HT-29 (cell line): Measurements from ENCODE around the gene NRTN. TPM values are rescaled to one million over a fixed set of nuclear protein-coding genes. Genes with fewer than 3 reads are reported as not detected.
A peak's percentile ranks its signal among the peaks of the same experiment; 100 is the strongest.

Experiments
- DNase-seq: peaks from one replicate; pipeline ENCODE4 v3.0.0-alpha.2; 2015; ENCODE audit warnings: low spot score
- total RNA-seq: library from RNA; depleted of rRNA; stranded (reverse); fragments of >200 nt; shearing (Covaris generic); gene quantifications from 2 replicates; pipeline ENCODE4 v1.2.3, GENCODE V29; 2014

NRTN gene
- total RNA-seq, 1 experiment from 2014 or later: not detected

DNA sequence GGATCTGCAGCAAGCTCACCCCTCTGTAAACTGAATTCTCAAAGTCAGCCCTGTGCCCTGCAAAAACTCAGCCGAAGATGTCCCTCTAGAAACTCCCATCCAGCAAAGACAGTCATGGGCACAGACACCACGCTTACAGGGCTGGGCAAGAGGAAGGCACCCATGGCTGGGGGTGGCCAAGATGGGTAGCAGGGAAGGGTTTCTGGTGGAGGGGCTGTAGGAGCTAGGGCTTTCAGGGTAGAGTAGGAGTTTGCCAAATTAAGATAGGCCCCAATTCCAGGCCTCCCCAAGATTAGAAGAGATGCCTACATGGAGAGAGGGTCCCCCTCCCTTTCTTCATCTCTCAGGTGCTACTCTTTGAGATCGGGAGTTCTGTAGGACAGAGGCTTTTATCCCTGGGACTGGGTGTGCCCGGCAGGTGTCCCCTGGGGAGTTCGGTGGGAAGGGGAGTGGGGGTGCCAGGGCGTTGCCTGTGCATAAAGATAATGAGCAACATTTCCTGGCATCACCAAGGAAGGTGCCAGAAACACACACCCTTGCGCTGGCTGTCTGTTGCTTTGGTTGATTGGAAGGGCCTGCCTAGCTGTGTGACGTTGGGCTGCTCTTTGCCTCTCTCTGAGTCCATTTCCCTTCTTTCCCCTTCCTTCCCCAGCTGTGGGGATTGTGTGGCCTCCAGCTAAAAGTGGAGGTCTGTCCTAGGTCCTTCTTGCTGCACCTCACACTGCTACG, 9.4 kb downstream of the NRTN start:
- DNase-seq: no peak

DNA sequence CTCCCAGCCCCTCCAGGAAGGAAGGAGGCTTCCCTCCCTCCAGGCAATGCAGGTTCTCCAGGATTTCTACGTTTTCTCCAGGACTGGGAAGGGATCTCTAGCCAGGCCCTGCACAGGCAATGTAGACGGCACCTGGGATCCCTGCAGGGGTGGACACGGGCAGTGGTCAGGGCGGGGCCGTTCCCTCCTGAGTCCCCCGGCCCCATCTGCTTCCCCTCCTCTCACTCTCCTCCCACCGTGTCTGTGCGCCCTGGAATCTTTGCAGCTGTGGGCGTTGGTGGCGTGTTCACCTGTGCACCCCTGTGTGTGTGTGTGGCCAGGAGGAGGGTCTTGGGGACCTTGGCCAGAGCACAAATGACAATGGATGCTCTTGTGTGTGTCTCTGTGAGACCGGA, 10.0 kb downstream of the NRTN start:
- DNase-seq: no peak

DNA sequence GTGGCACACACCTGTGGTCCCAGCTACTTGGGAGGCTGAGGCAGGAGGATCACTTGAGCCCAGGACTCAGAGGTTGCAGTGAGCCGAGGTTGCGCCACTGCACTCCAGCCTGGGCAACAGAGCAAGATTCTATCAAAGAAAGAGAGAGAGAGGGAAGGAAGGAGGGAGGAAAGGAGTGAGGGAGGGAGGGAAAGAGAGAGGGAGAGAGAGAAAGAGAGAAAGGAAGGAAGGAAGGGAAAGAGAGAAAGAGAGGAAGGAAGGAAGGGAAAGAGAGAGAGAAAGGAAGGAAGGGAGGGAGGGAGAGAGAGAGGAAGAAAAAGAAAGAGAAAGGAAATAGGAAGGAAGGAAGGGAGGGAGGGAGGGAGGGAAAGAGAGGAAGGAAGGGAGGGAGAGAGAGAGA, 12.4 kb downstream of the NRTN start:
- DNase-seq: no peak

DNA sequence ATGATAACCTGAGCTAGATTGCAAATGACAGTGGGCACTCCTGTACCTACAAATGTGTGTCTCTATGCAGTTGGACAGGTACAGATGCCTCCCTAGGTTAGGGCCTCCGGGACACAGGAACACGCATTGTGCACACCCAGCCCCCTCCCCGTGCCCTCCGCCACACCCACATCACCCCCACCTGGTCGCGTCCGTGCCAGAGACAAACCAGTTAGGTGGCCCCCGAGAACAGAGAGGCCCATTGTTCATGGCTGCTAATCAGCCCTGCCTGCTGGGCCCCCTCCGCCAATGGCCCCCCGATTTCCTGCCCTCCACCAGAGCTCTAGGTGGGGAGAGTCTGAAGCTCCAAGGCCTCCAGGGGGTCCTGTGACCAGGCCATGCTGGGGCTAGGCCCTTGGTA, 13.7 kb downstream of the NRTN start:
- DNase-seq: no peak

DNA sequence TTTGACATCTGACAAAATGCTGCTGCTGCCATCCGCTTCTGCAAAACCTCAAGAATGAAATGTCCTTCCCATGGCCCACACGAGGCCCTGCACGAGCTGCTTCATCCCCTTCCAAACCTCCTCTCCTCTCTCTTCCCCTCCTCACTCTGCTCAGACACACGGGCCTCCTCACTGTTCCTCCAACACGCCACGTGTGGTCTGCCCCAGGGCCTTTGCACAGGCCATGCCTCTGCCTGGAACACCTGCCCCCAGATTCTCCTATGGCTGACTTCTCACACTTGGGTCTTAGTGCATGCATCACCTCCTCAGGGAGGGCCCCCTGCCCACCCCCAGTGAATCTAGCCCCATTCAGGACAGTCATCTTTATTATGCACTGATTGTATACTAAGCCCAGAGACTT, 15.9 kb downstream of the NRTN start:
- DNase-seq: no peak

DNA sequence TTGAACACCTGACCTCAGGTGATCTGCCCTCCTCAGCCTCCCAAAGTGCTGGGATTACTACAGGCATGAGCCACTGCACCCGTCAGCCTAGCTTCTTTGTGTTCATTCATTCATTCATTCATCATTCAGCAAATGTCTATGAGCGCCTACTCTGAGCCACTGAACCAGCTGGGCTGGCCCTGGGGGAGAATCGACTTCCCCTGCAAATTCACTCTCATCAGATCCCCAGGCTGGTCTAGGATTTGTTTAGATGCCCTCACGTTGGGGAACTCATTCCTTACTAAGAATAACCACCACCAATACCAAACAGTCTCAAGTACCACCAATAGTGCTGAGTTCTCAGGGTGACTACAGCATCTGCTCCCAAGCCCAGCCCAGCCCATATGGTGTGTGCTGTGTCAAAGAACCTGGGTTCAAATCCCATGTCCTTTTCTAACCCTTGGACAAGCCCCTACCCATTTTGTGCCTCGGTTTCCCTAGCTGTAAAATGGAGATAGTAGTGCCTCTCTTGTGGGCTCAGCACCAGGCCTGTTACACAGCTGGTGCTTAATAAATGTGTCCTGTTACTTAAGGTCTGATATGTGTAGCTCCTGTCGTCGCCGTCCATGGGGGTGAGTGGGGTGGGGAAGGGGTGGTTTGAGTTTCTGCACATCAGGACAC, 16.8 kb downstream of the NRTN start:
- no peak for DNase-seq

DNA sequence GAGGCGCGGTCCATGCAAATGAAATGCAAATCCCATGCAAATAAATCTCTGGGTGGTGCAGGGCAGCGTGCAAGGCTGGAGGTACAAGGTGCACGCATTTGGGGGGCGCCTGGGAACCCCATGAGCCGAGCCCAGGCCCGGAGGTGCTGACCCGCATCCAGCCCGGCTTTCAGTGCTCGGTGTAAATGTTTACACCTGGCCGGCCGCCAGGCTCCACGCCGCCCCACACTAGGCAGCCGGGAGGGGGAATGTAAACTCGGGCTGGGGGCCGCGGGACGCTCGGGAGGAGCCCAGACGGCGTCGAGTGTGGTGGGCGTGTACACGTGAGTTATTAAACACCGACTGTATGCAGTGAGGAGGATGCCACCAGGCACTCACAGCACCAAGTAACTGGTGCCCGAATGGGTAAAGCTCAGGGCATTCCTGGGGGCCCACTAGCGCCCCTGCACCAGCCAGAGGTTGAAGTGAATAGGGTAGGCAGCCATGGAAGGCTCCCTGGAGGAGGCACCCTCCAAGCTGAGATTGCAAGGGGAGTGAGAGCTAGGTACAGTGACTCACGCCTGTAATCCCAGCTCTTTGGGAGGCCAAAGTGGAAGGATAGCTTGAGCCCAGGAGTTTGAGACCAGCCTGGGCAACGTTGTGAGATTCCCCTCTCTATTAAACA, 17.4 kb downstream of the NRTN start:
- no peak for DNase-seq

DNA sequence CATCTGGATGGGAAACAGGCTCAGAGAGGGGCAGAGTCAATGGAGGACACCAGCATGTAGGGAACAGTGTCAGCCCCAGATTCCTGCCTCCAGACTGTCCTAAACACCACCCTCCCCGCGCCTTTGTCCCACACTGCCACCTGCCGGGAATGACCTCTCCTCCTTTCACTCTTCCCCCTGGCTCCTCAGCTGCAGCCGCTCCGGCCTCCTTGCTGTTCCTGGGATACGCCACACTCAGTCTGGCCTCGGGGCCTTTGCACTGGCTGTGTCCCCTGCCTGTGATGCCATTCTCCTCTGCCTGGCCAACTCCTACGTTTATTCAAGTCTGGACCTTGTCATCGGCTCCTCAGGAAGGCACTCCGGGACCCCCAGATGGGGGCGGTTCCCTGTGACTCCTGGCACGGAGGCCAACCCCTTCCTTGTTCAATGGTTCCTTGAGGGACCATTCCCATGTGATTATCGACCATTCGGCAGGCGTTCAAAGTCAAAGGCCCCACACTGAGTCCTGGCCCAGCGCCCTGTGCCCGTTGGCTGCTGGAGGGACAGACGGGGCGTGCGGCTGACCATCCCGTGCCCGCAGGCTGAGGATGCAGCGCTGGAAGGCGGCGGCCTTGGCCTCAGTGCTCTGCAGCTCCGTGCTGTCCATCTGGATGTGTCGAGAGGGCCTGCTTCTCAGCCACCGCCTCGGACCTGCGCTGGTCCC, 18.9 kb downstream of the NRTN start:
- peak; percentile 68 for DNase-seq

DNA sequence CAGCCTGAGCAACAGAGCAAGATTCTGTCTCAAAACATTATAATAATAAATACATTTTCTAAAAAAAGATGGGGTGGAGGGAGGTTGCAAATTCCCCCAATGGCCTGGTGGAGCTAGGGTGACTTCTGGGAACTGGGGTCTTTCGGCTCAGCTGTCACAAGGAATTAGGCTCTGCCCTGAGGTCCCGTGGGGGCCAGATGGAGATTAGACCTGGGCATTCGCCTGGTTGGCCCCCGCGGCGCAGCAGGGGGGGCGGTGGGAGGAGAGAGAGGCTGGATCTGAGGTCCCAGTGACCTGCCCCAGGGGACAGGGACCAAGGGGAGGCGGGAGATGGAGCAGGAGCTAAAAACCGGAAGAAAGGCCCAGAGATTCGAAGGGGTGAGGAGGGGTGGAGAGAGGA, 19.9 kb downstream of the NRTN start:
- no peak for DNase-seq

DNA sequence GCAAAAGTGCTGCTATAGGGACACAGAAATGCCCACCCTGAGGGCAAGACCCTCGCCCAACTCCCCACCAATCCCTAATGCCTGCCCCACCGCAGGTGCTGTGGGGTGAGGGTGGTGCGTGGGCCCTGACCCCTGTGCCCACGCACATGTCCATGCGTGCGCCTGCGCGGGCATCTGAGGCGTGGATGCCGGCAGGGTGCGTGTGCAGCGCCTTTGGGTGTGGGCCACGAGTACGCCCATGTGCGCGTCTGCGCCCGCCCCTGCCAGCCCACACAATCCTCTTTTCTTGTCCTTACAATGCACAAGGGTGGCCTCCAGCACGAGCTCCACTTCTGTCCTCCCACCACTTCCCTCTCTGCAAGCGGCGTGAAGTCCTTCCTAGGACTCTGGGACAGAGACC, 20.3 kb downstream of the NRTN start:
- no peak for DNase-seq

DNA sequence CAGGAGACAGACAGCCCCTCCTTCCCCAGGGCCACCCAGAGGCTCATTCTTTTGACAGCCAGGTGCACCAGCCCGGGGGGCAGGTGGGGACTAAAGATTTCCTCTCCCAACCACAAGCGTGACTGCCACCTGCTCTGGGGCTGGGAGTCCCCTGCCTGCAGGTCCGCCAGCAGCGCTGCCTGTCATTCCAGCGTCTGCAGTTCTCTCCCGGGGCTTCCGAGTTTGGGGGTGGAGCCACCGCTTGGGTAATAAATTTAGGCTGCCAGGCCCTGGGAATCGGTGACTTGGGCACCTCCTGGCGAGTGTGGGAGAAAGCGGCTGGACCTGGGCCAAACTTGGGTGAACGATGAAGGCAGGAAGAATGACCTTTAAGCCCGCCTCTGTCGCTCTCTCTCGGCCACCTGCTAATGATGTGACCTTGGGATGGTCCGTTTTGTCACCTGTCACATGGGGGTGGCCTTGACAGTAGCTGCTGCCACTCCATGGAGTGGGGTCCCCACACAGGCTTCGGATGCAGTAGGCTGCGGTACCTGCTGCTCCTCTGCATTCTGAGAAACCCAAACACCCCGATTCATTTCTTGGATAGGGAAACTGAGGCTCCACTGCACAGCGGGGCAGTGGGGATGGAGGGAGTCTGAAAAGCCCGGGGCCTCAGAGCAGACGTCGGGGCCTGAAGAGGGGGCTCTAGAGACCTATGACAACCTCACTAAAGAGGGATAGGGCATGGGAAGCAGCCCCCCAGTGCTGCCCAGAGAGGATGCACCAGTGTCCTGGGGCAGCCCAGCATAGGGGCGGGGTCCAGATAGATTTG, 21.9 kb downstream of the NRTN start:
- DNase-seq: peak; percentile 76

DNA sequence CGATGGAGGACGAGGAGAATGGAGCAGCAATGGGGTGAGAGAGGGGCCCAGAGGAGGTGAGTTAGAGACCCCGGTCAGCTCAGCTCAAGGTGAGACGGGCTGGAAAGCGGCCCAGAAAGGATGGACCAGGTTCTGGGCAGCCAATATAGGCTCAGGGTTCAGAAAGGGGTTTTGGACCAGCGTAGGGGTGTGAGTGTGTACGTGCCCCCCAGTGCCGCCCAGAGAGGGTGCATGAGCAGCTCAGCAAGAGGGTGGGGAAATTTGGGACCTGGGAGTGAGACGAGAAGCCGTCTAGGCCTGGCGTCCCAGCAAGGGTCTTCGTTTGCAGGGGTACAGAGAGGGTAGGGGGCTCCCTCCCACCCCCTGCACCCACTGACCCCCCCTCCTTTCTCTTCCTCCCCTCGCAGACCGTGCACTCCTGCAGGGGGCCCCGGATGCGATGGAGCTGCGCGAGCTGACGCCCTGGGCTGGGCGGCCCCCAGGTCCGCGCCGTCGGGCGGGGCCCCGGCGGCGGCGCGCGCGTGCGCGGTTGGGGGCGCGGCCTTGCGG, 22.5 kb downstream of the NRTN start:
- DNase-seq: no peak

DNA sequence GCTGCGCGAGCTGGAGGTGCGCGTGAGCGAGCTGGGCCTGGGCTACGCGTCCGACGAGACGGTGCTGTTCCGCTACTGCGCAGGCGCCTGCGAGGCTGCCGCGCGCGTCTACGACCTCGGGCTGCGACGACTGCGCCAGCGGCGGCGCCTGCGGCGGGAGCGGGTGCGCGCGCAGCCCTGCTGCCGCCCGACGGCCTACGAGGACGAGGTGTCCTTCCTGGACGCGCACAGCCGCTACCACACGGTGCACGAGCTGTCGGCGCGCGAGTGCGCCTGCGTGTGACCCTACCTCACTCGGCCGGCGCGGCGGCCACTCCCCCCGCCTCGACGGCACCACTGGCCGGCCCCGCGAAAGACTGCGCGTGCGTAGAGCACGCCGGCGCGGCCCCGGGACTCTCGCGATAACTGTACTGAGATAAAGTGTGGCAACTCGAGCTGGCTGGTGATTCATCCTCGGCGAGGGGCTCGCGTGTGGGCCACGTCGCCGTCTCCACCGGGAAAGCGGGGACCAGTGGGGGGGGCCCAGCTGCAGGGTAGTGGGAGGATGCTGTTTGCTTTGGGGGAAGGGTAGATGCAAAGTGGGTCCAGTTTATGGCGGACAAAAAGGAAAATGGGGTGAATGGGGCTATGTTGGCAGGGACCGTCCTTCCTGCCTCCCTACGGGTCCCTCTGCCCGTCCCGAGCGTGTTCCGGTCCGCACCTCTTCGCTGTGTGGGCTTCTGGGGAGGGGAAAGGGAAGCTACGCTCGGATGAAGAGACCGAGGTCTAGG, 23.2 kb downstream of the NRTN start:
- DNase-seq: peak; percentile 80

DNA sequence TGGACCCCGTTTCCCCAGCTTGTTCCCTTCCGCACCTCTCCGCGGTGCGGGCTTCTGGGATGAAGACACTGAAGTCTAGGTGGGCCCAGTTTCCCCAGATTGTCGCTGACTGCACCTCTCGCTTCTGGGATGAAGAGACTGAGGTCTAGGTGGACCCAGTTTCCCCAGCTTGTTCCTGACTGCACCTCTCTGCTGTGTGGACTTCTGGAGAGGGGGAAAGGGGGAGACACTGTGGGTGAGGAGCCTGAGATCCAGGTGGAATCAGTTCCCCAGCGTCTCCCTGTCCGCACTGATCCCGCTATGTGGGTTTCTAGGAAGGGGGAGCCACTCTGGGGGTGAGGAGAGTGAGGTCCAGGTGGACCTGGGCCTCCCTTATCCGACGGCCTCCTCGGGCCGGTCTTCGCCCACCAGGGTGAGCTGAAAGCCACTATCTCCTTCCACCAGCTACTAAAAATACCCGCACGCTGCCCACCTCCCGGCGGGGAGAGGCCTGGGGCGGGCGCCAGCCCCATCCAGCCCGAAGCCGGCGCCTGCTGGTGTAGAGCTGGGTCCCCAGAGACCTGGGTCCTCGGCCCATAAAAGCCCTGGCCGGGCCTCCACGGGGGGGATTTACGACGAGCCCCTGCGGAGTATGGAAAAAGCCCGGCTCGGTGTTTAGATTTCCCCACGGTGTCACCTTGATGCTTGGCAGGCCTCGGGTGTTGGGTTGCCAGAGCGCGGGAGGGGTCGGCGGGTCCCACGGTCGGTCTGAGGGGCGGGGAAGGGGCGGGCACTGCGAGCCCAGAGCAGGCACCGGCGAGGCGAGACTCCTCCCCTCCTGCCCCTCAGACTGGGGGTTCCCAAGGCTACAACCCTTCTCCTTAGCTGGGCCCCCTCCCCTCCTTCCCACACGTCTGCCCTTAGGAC, 24.0 kb downstream of the NRTN start:
- no peak for DNase-seq

DNA sequence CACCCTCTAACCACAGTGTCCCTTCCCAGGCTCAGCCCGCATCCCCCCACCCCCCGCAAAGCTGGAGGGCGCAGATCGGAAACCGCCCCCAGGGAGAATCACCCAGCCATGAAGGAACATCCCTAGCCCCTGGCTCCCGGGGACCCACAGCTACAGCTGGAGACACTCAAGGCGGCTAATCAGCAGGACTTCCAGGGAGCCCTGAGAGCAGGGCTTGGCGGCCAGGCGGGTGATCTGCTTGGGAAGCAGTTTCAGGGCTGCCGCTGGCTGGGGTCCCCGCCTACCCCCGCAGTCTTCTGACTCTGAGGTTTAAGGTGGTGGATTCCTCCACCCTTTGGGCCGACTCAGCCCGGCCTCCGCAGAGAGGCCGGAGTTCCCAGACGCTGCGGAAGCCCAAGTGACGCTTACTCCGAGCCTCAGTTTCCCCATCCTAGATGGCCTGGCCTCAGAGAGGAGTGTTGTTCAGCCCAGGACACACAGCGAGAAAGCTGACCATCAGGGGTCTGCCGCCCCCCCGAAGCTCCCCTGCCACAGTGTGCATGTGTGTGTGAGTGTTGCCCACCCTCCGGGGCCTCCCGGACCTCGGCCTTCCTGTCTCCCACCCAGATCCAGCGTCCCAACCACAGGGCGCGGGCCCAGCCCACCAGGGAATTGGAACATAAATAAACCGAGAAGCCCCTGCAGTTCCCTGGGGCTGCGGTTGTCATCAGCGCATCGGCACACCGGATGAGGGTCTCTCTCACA, 24.9 kb downstream of the NRTN start:
- no peak for DNase-seq

DNA sequence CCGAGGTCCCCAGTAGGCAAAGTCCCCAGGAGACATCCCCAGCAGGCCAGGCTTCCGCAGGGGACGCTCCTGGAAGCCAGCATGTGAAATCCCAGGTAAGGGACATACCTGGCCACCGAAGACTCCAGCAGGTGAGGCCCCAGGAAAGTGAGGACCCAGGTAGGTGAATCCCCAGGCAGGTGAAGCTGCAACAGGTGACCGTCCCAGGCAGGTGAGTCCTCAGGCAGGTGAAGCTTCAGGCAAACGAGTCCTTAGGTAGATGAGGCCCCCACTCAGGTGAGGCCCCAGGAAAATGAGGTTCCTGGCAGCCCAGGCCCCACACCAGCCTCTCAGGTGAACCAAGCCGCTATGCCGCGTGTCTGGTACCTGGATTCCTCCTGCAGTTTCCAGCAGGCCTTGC, 26.3 kb downstream of the NRTN start:
- no peak for DNase-seq

DNA sequence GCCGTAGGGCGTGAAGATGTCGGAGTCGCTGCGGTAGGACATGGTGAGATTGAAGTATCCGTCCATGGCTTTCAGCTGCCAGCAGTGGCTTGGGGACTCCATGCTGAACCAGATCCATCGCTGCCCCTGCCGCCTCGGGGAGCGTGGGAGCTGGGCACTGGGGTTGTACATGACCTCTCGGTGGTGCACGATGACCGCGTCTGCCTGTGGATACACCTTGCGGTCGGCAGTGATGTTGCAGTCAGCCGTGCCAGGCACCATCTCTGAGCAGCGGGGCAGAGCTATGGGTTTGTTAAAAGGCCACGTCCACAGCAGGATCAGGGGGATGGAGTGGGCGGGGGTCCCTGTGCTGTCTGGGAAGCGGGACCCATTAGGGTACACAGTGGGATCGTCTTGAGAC, 27.2 kb downstream of the NRTN start:
- DNase-seq: no peak

DNA sequence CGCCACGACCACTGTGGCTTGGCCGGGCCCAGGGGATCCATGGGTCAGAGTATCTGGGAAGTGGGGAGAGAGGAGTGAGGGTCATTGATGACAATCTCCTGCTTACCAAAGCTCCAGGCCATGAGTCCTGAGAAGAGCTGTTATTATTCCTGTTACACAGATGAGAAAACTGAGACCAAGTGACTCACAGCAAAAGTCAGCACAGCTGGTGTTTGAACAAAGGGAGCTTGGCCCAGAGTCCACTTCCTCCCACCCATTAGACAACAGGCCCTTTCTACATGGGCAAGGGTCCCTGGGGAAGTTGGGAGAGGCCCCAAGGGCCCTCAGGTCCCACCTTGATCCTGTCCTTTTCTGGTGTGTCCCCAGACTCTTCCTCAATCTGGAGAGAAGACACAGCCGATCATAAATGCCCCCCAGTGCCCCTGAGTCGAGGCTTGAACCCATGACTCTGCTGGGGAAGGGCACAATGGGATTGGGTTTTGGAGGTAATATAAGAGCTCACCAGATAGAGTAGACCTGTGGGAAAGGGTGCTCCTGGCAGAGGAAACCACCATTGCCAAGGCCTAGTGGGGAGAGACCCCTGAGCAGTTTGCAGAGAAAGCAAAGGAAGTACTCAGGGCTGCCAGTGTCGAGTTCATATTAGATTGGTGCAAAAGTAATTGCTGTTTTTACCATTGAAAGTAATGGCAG, 27.8 kb downstream of the NRTN start:
- DNase-seq: no peak
